GM12878 (cell line): ENCODE results near the gene SPATA1. TPM values are rescaled to one million over a fixed set of nuclear protein-coding genes. Genes with fewer than 3 reads are reported as not detected.
A peak's percentile ranks its signal among the peaks of the same experiment; 100 is the strongest.

Experiments
- ATAC-seq: fragments of 200-7000 bp; cut with Tn5 transposase; 3 replicates; pipeline ENCODE4 v1.9.1; 2020; ENCODE audit warnings: mild to moderate bottlenecking, moderate library complexity
- BruUV-seq: library from RNA; stranded (reverse); fragments of 400-500 nt; replicated peaks from 2 replicates; lab custom pipeline; 2021; lab: Mats Ljungman, UMichigan
- CTCF ChIA-PET: fragments of 300-600 bp; sonication (Branson Sonifier 250); formaldehyde crosslinking; extraction: SDS; loops from one replicate; lab custom pipeline; 2021; ENCODE audit warnings: inconsistent platforms; lab: Yijun Ruan, JAX
- POLR2A ChIA-PET: fragments of 350-600 bp; formaldehyde crosslinking; extraction: SDS; loops from one replicate; lab custom pipeline; 2021; ENCODE audit warnings: inconsistent platforms; lab: Charles Lee
- RAD21 ChIA-PET: fragments of 300-600 bp; sonication (Branson Sonifier 250); formaldehyde crosslinking; loops from one replicate; lab custom pipeline; 2023; ENCODE audit warnings: antibody characterized with exemption; ENCODE audit not compliant: unreplicated experiment; lab: Charles Lee
- SMC1A ChIA-PET: fragments of 300-600 bp; sonication (Branson Sonifier 250); formaldehyde crosslinking; loops from one replicate; lab custom pipeline; 2023; ENCODE audit not compliant: unreplicated experiment, uncharacterized antibody; lab: Charles Lee
- DNase-seq: peaks from one replicate; pipeline ENCODE4 v3.0.0-alpha.2; 2011; ENCODE audit warnings: low read depth, low spot score
- FAIRE-seq: peaks from 3 replicates; lab custom pipeline; 2011; peaks lifted over from hg19 to GRCh38; lab: Jason Lieb, UNC
- H2AFZ ChIP-seq: 2 replicates; pipeline ENCODE4 v1.6.0; 2011; ENCODE audit warnings: low read depth, low read length, control low read depth; ENCODE audit not compliant: control insufficient read depth
- H3K27ac ChIP-seq: 2 replicates; pipeline ENCODE4 v1.5.1; 2011; ENCODE audit warnings: control low read depth; ENCODE audit not compliant: control insufficient read depth, insufficient read depth
- H3K27me3 ChIP-seq, 2 experiments: replicated peaks in 1 of 2; 2 replicates each; pipeline versions ENCODE4 v1.6.0 to v1.6.1; 2011; ENCODE audit warnings: low read length in 1 of 2; ENCODE audit not compliant: control insufficient read depth in 2 of 2, insufficient read depth in 2 of 2
- H3K36me3 ChIP-seq, 2 experiments: 2 replicates each; pipeline ENCODE4 v1.5.1; 2011; ENCODE audit warnings: low read length in 1 of 2; ENCODE audit not compliant: control insufficient read depth in 2 of 2, insufficient read depth in 2 of 2
- H3K4me1 ChIP-seq: 2 replicates; pipeline ENCODE4 v1.6.1; 2011; ENCODE audit warnings: mild to moderate bottlenecking, low read length, moderate library complexity, mixed read lengths; ENCODE audit not compliant: control insufficient read depth, insufficient read depth
- H3K4me2 ChIP-seq: 2 replicates; pipeline ENCODE4 v1.6.0; 2011; ENCODE audit warnings: control low read depth; ENCODE audit not compliant: control insufficient read depth, insufficient read depth
- H3K4me3 ChIP-seq: fragments of 200-600 bp; sonication (generic); 2 replicates; pipeline ENCODE4 v1.5.1; 2016
- H3K79me2 ChIP-seq: 2 replicates; pipeline ENCODE4 v1.6.0; 2011; ENCODE audit warnings: low read length; ENCODE audit not compliant: control insufficient read depth, insufficient read depth
- H3K9ac ChIP-seq: 2 replicates; pipeline ENCODE4 v1.8.0; 2011; ENCODE audit warnings: low read length, control low read depth, mixed read lengths; ENCODE audit not compliant: control insufficient read depth, insufficient read depth
- H3K9me3 ChIP-seq: replicated peaks from 3 replicates; pipeline ENCODE4 v1.5.1; 2011; ENCODE audit warnings: mild to moderate bottlenecking, low read length; ENCODE audit not compliant: control insufficient read depth, insufficient read depth
- H4K20me1 ChIP-seq: 2 replicates; pipeline ENCODE4 v1.6.0; 2011; ENCODE audit not compliant: control insufficient read depth, insufficient read depth
- BMI1 ChIP-seq: fragments of 450-650 bp; IDR thresholded peaks from 2 replicates; pipeline ENCODE4 v1.6.1; 2016; ENCODE audit warnings: mild to moderate bottlenecking, moderate library complexity, borderline replicate concordance
- CBFB ChIP-seq: IDR thresholded peaks from 2 replicates; pipeline ENCODE4 v1.6.1; 2016; ENCODE audit warnings: antibody characterized with exemption, low read depth
- CBX5 ChIP-seq: sonication (generic); IDR thresholded peaks from 2 replicates; pipeline ENCODE4 v1.6.1; 2016; ENCODE audit warnings: low read depth, moderate library complexity, mild to moderate bottlenecking, inconsistent platforms
- FOXK2 ChIP-seq: fragments of 450-650 bp; IDR thresholded peaks from 2 replicates; pipeline ENCODE4 v1.6.1; 2017; ENCODE audit warnings: mild to moderate bottlenecking, moderate library complexity
- RBBP5 ChIP-seq: fragments of 200-600 bp; sonication (generic); conservative IDR thresholded peaks from 2 replicates; pipeline ENCODE4 v1.6.1; 2016
- ZBTB40 ChIP-seq: fragments of 450-650 bp; IDR thresholded peaks from 2 replicates; pipeline ENCODE4 v1.6.1; 2016; ENCODE audit warnings: mild to moderate bottlenecking, moderate library complexity, borderline replicate concordance
- WGBS: methylation state at CpG from one replicate; pipeline ENCODE4 v1.1.6; 2016; ENCODE audit warnings: low lambda C conversion rate; ENCODE audit not compliant: insufficient replicate concordance, insufficient coverage; ENCODE audit errors: missing lambda C conversion rate; 5-methylcytosine and 5-hydroxymethylcytosine counted together
- in situ Hi-C: fragments of 300-500 bp; cut with MboI; formaldehyde crosslinking; loops from 9 replicates; pipeline ENCODE4 v1.14.3; 2018; ENCODE audit warnings: mixed read lengths
- intact Hi-C: fragments of 100-400 bp; cut with micrococcal nuclease; formaldehyde crosslinking; loops from one replicate; pipeline ENCODE4 v1.14.2; 2022; ENCODE audit not compliant: unreplicated experiment
- polyA plus RNA-seq, 11 experiments: library from polyadenylated mRNA; depleted of rRNA in 4 of 11; unstranded in 6 of 11; stranded (reverse) in 5 of 11; fragments of >200 nt; fragmentation: Nextera tagmentation in 4 of 11; fragmentation: Illumina TruSeq in 1 of 11; extraction: Ambion mirVana in 4 of 11; extraction: Trizol in 1 of 11; gene quantifications; 1 replicate in 1 of 11; 2 replicates in 10 of 11; pipeline versions ENCODE4 v1.2.1 to v1.2.3, GENCODE V29; 2011 to 2016; ENCODE audit warnings: inconsistent platforms in 2 of 11, missing spikeins in 2 of 11, low read depth in 1 of 11
- total RNA-seq, 4 experiments: library from RNA; depleted of rRNA in 3 of 4; stranded (reverse); fragments of >200 nt in 3 of 4; fragmentation: Illumina TruSeq in 1 of 4; extraction: Trizol in 1 of 4; gene quantifications; 2 replicates each; pipeline versions ENCODE4 v1.2.1 to v1.2.3, GENCODE V29; 2013 to 2021

Gene SPATA1
- total and polyA plus RNA-seq, 10 of the 15 experiments (the other 5 are each of a cell fraction or from before 2014, with no cell fraction given), result 0.74 to 2.4 (median 1.9) TPM

- H3K9ac ChIP-seq, result no peak overlapping the region
- intact Hi-C loops (no loop called here), in situ Hi-C loops (no loop called here)
- TF ChIP-seq ZBTB40 (no peak), RBBP5 (no peak), CBFB (no peak), CBX5 (0 out of 2 replicates have a peak, but pooled peaks have one; percentile 29), BMI1 (no peak), FOXK2 (no peak)
- SMC1A ChIA-PET, result interaction anchor here (1.1 to 1.2 kb wide), 2 partner anchors 40 to 77 kb away, joined by 3 read pairs; no protein-coding TSS in a partner anchor
- H4K20me1 ChIP-seq, result no peaks in the 10 kb centered on the region
- WGBS, result 100% methylated on average over 1 of the region's 1 CpG
- H3K9me3 ChIP-seq, result peaks cover 3% of the 10 kb centered on the region; the same call in 1 of the 3 replicates
- H3K79me2 ChIP-seq, result no peaks in the 10 kb centered on the region
- no peak overlapping the region for H3K4me3 ChIP-seq
- H3K4me1 ChIP-seq, result no peaks in the 10 kb centered on the region
- no peaks in the 10 kb centered on the region for H3K36me3 ChIP-seq
- no peak for ATAC-seq
- H3K4me2 ChIP-seq, result no peak overlapping the region
- CTCF ChIA-PET, result no interaction called here
- BruUV-seq, result no TSS peak
- RAD21 ChIA-PET, result no interaction called here
- no peak overlapping the region for H2AFZ ChIP-seq
- peak; percentile 49 for FAIRE-seq
- H3K27ac ChIP-seq, result no peak overlapping the region
- no peaks in the 10 kb centered on the region for H3K27me3 ChIP-seq
- DNase-seq, result no peak
- POLR2A ChIA-PET, result interaction anchor here (1.2 kb wide), 1 partner anchor 47 kb away, joined by 3 read pairs; the partner anchor contains the start of gene RPF1
Measured at GRCh38 chr1:84525779-84526178, 19.6 kb downstream of the SPATA1 start.
